Activated naive CD4-positive, alpha-beta T cell treated with Interleukin-2 at 50 U/mL for 16 hours (primary cell): Measurements from ENCODE around the gene ATP5ME.
A peak's percentile ranks its signal among the peaks of the same experiment; 100 is the strongest.
"Not testable (repeated sequence)": the region's sequence is repeated elsewhere in the genome, so short reads cannot be mapped to it uniquely, and the experiment has no call there.

ENCODE experiments used
- DNase-seq: peaks from one replicate; pipeline ENCODE4 v3.0.0-alpha.2; 2020

Gene ATP5ME, protein sequence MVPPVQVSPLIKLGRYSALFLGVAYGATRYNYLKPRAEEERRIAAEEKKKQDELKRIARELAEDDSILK

DNA sequence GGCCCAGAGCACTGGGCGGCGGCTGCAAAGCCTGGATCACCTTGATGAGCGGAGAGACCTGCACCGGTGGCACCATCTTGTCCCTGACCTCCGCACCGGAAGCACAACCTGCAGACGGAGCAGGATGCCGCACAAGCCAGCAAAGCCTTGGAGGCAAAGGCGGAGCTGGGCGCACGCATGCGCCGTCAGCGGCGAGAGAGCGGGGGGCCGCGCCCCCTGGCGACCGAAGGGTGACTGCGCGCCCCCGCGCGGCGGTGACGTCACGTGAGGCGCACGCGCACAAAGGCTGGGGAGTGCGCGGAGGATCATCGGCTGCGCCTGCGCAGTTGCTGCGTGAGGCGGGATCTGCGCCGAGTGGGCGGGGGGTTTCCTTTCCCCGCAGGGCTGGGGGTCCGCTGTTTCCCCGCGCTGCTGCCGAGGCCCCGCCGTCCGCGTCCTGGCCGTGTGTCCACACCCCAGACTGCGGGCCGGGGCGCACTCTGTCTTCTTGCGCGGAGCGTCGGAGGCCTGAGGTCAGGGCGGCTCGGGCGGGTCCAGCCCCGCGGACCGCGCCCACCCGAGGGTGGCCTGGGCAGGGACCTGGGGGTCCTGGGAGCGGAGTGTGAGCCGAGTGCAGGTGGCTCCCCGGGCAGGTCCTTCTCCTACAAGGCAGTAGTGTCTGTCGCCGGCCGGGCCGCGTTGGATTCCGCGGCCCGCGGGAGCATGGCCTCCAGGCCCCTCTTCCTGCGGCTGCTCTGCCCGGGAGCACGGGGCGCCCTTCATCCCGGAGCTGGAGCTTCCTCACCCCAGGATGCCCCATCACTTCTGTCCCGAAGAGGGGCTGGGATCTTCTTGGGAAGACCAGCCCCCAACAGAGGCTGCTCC lies at the start of gene ATP5ME, which contains the start of gene MYL5:
TSS of gene ATP5ME (minus strand) at position 105 of the 864 bp plus-strand sequence. CDS start at position 76, 29 bp downstream.
TSS of gene MYL5 (plus strand) at position 371 of the 864 bp plus-strand sequence. CDS start 3,485 bp downstream, outside the sequence.
- DNase-seq, result peak; percentile 98

DNA sequence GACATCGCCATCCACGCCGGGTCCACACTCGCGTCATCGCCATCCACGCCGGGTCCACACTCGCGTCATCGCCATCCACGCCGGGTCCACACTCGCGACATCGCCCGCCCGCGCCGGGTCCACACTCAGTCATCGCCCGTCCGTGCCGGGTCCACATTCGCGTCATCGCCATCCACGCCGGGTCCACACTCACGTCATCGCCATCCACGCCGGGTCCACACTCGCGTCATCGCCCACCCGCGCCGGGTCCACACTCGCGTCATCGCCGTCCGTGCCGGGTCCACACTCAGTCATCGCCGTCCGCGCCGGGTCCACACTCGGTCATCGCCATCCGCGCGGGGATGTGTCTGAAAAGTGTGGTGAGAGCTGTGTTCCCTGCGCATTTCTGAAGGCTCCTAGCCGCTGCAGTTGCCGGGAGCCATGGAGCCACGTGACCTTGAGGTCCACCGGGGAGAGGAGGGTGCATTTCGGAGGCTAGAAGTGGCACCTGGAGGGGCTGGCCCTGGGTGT lies 48.8 kb upstream of the ATP5ME start:
- DNase-seq, result no peak

DNA sequence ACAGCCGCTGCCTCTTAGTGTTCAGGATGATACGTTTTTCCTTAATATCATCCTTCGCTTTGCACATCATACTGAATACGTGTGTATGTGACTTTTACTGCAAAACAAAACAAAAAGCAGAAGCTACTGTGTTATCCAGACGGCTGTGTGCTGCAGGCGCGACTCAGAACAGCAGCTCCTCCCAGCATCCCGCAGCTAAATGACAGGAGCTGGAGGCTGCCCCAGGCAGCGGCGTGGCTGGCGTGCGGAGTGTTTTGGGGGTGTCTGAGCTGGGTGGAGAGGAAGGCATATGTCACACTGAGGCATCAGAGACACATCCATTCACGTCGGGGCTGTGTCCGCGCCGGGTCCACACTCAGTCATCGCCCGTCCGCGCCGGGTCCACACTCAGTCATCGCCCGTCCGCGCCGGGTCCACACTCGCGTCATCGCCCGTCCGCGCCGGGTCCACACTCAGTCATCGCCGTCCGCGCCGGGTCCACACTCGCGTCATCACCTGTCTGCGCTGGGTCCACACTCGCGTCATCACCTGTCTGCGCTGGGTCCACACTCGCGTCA lies 48.2 kb upstream of the ATP5ME start:
- DNase-seq, result no peak

DNA sequence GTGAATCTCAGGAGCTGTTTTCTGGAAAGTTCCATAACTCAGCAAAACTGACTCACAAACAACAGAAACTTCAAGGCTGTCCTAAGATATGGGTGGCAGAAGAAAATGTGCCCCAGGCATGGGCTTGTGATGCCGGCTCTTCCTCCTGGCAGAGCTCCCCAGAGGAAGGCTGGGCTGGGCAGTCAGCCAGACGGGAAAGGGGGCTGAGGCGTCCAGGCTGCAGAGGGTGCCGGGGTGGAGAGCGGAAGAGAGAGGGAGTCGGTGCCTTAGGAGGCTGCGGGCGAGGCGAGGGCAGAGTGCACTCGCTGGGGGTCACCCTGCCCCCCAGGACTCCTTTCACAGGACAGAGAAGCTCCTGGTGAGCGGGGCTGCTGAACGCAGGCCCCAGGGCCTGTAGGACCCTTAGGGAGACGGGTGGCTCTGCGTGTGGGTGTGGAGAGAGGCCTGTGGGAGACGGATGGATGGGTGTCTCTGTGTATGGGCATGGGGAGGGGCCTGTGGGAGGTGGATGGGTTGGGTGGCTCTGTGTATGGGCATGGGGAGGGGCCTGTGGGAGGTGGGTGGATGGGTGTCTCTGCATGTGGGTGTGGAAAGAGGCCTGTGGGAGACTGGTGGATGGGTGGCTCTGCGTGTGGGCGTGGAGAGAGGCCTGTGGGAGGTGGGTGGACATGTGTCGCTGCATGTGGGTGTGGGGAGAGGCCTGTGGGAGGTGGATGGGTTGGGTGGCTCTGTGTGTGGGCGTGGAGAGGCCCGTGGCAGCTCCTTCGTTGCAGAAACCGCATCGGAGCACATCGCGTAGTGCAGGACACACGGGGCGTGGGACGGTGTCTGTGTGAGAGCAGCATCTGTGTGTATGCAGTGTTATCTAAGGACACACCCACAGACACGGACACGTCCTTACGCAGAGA lies 47.4 kb upstream of the ATP5ME start:
- DNase-seq, result no peak

DNA sequence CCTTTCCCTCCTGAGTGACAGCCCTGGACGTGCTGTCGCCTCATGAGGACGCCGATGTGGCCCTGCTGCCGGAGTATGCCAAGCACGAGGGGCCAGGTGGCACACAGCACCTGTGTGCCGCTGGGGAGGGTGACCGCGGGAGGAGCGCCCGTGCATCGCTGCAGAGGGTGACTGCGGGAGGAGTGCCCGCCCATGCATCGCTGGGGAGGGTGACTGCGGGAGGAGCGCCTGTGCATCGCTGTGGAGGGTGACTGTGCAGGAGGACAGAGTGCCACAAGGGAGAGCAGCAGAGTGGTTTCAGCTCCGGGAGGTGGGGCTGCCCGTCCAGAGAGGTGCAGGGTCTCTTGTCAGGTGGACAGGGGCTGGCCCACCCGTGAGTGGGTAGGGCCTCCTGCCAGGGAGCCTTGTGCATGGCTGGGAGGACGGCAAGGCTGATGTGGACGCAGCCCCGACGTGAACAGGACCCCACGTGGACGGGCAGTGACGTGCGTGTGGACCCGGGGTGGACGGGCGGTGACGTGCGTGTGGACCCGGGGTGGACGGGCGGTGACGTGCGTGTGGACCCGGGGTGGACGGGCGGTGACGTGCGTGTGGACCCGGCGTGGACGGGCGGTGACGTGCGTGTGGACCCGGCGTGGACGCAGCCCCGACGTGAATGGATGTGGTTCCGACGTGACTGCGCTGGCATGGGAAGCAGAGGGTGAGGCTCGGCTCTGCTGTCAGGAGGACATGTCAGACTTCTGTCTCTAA lies 46.2 kb upstream of the ATP5ME start:
- DNase-seq, result no peak

DNA sequence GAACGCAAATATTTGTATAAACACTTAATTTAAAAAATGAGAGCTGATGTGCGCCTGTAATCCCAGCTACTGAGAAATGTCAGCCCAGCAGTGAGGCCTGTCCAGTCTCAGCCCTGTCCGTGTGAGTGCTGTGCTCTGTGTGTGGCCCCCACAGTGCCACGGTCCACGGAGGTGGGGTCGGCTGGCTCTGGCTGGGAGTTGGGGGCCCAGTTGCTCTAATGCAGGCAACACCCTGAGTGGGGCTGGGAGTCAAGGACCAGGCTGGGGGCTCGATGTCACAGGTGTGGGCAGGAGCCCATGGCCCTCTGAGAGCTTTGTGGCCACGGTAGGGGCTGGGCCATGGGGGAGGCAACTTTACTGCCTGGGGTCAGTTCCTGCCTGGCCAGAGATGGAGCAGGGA lies 44.4 kb upstream of the ATP5ME start:
- DNase-seq, result no peak

DNA sequence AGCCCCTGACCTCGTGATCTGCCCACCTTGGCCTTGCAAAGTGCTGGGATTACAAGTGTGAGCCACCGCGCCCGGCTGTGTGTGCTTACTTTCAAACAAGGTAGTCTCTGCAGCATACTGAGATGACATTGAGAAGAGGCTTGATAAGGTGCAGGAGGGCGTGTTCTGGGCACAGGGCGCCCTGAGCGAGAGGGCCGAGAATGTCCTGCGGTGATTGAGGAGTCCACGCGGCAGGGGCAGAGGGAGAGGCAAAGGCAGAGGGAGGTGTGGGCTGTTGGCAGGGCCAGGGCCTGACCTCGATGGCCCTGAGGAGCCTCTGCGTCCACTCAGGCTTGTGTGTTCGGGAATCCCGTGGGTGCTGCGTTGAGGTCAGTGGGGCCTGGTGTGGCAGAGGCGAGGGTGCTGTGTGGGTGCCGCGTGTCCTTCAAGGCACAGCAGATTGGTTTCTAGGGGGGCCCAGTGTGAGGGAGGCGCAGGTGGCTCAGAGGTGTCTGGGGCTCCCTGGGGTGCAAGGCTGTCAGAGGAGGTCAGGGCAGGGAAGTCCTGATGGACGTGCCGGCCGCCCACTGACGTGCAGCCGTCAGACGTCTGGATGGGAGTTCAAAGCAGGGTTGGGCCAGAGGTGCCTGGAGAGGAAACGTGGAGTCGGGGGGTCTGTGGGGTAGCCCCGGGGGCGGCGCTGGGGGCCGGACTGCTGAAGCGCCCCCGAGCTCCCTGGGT lies 43.7 kb upstream of the ATP5ME start:
- DNase-seq, result no peak

DNA sequence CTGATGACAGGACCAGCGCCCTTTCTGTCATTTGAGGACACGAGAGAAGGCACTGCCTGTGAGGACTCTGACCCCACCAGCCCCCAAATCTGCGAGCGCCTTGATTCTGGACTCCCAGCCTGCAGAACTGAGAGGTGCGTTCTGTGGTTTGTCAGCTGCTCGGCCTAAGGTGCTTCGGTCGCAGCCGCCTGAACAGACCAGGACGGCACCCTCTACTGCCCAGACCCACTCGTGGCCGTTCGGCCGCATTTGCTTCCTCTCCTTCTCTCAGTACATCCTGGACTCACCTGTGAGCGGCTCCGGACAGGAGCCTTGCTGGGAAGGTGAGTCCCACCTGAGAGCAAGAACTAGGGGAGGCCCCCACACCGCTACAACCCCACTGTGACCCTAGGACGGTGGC lies 40.0 kb upstream of the ATP5ME start:
- DNase-seq, result no peak

DNA sequence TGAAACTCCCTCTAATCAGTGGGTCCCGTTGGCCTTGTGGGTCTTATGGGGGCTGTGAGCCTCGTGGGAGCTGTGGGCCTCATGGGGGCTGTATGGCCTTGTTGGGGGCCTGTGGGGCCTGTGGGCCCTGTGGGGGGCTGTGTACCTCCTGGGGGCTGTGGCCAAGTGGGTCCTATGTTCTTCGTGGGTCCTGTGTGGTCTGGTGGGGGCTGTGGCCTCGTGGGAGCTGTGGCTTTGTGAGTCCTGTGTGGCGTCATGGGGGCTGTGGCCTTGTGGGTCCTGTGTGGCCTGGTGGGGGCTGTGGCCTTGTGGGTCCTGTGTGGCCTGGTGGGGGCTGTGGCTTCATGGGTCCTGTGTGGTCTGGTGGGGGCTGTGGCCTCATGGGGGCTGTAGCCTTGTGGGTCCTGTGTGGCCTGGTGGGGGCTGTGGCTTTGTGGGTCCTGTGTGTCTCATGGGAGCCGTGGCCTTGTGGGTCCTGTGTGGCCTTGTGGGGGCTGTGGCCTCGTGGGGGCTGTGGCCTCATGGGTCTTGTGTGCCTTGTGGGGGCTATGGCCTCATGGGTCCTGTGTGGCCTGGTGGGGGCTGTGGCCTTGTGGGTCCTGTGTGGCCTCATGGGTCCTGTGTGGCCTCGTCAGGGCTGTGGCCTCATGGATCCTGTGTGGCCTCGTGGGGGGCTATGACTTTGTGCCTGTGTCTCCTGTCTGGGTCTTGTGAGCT lies 39.0 kb upstream of the ATP5ME start:
- DNase-seq, result no peak

DNA sequence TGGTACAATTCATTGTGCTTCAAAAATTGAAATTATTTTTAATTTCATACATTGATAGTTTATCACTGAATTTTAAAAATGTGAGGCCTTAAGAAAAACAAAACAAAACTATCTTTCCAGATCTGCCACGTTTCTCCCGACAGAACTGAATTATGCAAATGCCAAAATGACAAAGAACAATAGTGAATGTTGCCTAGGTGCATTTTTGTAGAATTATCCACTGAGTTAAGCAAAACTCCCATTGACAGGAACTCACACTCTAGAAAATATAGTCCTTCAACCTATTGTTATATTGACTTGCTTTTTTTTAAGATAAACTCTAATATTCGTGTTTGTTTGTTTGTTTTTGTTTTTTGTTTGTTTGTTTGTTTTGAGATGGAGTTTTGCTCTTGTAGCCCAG lies 38.0 kb upstream of the ATP5ME start:
- no peak for DNase-seq

DNA sequence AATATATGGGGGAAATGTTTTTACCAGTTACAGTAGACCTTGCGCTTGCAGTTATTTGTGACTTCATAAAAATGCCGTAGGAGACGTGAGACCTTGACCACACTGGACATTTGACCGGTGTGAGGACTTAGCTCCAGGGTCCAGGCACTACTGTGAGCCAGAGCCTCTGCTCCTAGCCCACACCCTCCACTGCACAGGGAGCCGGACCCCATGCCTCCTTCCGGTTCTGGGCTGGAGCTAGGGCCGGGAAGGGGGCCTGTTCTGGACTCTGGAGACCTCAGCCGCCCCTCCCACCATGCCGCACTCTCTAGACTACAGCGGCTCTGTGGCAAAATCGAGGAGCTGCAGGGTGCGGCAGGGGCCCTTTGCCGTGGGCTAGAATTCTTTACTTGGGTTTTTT lies 36.8 kb upstream of the ATP5ME start:
- DNase-seq, result no peak

DNA sequence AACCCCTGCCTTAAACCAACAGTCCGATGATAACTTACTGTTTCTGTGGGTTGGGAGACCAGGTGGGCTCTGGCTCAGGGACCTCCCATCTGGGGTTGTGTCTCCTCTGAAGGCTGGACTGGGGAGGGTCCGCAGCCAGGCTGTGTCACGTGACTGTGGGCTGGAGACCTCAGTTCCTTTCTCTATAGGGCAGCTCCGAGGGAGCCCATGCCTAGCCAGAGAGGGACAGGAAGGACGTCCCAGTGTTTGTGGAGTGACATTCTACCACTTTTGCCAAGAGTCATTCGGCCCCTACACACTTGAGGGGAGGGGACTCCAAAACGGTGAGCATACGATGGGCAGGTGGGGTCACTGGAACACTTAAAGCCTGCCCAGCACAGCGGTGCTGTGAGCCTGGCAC lies 36.0 kb upstream of the ATP5ME start:
- no peak for DNase-seq

DNA sequence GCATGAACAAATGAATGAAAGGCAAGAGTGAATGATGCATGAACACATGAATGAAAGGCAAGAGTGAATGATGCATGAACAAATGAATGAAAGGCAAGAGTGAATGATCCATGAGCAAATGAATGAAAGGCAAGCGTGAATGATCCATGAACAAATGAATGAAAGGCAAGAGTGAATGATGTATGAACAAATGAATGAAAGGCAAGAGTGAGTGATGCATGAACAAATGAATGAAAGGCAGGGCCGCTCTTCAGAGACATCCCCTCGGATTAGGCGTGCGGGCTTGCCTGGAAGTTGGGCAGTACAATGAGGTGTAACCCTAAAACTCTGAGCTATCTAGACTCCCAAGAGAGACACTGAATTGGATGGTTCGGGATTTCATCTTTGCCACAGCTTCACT lies 35.3 kb upstream of the ATP5ME start:
- DNase-seq, result no peak

DNA sequence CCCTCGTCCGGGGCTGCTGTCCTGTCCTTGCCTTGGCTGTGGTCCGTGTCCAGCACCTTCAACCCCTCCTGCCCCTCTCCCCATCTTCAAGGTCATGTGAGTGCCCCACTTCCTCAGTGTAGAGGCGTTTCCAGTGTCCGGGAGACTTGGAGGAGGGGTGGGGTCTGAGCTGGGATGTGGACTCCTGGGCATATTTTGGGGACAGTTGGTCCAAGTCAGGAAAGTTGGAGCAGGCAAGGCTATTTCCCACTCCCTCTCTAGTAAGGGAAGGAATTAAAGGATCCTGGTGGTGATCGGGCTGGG lies 34.5 kb upstream of the ATP5ME start:
- DNase-seq, result no peak

DNA sequence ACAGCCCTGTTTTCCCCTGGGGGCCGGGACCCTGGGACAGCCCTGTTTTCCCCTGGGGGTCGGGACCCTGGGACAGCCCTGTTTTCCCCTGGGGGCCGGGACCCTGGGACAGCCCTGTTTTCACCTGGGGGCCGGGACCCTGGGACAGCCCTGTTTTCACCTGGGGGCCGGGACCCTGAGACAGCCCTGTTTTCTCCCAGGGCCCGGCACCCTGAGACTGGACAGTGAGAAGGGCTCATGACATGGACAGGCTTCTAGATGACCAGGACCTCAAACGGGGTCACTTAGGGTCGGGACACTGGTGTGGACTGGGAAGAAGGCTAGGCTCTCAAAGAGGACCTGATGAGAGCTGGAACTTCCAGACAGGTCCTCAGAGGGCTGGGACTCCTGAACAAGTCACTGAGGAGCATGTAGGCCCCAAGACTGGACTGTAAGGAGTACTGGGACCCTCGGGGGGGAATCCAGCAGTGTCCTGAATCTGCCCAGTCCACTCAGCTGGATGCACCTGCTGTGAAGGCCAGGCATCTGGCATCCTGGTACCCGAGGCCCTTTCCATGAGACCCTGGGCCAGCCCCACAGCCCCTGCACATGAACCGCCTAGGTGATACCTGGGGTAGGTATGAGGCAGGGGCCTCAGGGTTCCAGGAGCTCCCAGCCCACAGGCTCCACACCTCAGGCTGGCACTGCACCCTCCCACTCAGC lies 34.0 kb upstream of the ATP5ME start:
- DNase-seq, result no peak

DNA sequence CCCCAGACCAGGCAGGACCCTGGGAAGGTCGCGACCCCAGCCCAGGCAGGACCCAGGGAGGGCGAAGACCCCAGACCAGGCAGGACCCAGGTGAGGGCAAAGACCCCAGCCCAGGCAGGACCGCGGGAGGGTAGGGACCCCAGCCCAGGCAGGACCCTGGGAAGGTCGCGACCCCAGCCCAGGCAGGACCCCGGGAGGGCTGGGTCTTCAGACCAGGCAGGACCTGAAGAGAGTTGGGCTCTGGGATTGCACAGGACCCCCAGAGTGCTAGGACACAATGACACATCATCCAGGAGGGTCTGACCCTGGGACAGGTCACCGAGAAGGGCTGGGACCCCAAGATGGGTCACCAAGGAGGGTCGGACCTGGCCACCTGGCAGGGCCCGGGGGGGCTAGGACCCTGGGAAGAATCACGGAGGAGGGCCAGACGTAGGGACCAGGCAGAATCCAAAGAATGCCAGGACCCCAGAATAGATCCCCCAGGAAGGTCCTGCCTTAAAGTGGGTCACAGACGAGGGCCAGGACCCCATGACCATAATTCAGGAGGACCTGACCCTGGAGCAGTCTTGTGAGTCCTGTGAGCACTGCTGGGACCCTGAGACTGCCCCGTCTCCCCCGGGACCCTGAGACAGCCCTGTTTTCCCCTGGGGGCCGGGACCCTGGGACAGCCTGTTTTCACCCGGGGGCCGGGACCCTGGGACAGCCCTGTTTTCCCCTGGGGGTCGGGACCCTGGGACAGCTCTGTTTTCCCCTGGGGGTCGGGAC lies 32.9 kb upstream of the ATP5ME start:
- DNase-seq, result no peak

DNA sequence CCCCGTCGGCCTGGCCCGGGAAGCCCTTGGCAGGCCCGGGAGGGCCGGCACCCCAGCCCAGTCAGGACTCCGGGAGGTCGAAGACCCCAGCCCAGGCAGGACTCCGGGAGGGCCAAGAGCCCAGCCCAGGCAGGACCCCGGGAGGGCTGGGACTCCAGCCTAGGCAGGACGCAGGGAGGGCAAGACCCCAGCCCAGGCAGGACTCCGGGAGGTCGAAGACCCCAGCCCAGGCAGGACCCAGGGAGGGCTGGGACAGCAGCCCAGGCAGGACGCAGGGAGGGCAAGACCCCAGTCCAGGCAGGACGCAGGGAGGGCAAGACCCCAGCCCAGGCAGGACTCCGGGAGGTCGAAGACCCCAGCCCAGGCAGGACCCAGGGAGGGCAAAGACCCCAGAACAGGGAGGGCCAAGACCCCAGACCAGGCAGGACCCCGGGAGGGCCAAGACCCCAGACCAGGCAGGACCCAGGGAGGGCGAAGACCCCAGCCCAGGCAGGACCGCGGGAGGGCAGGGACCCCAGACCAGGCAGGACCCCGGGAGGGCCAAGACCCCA lies 32.1 kb upstream of the ATP5ME start:
- not testable (repeated sequence) for DNase-seq

DNA sequence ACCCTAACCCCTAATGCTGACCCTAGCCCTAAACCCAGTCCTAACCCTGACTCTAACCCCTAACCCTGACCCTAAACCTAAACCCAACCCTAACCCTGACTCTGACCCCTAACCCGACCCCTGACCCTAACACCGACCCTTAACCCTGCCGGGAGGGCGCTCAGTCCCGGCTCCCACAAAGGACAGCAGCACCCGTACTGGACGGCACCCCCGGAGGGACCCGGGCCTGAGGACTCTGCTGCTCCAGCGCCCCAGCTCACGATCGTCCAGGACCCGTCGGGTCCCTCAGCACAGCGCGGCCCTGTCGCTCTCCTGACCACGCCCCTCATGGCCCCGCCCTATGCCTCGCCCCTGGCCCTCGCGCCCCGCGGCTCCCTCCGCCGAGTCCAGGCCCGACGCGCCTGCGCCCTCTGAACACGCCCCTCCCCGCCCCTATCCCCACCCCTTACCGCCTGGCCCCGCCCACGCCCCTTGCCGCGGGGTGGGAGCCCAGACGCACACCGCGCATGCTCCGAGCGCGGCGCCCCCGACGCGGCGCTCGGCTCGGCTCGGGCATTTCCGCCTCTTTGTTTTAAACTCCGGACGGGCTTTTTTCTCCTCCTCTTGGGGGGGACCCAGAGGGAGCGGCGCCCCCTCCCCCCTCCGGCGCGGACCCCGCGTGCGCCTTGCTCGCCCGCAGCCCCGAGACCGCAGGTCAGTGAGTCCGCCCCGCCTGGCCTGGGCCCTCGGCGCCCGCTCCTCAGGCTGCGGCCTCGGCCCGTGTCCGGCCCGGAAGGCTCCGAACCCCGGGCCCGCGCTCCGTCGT lies 31.4 kb upstream of the ATP5ME start, which contains the start of gene PCGF3:
TSS of gene PCGF3 (plus strand) at position 555 of the 805 bp plus-strand sequence. CDS start 27,849 bp downstream, outside the sequence.
- DNase-seq, result peak; percentile 97
